Spleen (tissue), 11 donors: Measurements from ENCODE around the gene CRACDL. TPM values are rescaled to one million over a fixed set of nuclear protein-coding genes. Genes with fewer than 3 reads are reported as not detected.

Experiments
- DNase-seq: peaks from one replicate; pipeline ENCODE4 v3.0.0-alpha.2; 2020
- H3K27ac ChIP-seq, 8 donors: fragments of 200-600 bp; sonication (generic) in 7 of 8; 1 replicate in 4 of 8; 2 replicates in 4 of 8; pipeline versions ENCODE4 v1.5.0 to v1.8.0; 2016 to 2021; ENCODE audit warnings: inconsistent platforms in 4 of 8, mild to moderate bottlenecking in 4 of 8, moderate library complexity in 1 of 8
- H3K27me3 ChIP-seq, 7 donors: fragments of 200-600 bp; sonication (generic) in 6 of 7; replicated peaks in 1 of 7; 1 replicate in 4 of 7; 2 replicates in 3 of 7; pipeline versions ENCODE4 v1.5.0 to v1.8.0; 2016 to 2021; ENCODE audit warnings: inconsistent platforms in 3 of 7, mild to moderate bottlenecking in 1 of 7
- H3K36me3 ChIP-seq, 6 donors: fragments of 200-600 bp; sonication (generic) in 5 of 6; 1 replicate in 4 of 6; 2 replicates in 2 of 6; pipeline versions ENCODE4 v1.5.0 to v1.8.0; 2016 to 2021; ENCODE audit warnings: inconsistent platforms in 2 of 6
- H3K4me1 ChIP-seq, 6 donors: fragments of 200-600 bp; sonication (generic) in 5 of 6; 1 replicate in 3 of 6; 2 replicates in 3 of 6; pipeline versions ENCODE4 v1.5.0 to v1.8.0; 2016 to 2021; ENCODE audit warnings: inconsistent platforms in 3 of 6
- H3K4me3 ChIP-seq, 8 donors: fragments of 200-600 bp; sonication (generic) in 7 of 8; 1 replicate in 4 of 8; 2 replicates in 4 of 8; pipeline versions ENCODE4 v1.5.0 to v1.8.0; 2016 to 2021; ENCODE audit warnings: inconsistent platforms in 4 of 8, mild to moderate bottlenecking in 4 of 8, moderate library complexity in 2 of 8
- H3K9me3 ChIP-seq, 8 donors: fragments of 200-600 bp; sonication (generic) in 7 of 8; 1 replicate in 4 of 8; 2 replicates in 4 of 8; pipeline versions ENCODE4 v1.5.0 to v1.8.0; 2016 to 2021; ENCODE audit warnings: inconsistent platforms in 4 of 8
- CTCF ChIP-seq, 11 experiments: fragments of 200-600 bp in 7 of 11; fragments of 450-650 bp in 4 of 11; sonication (generic) in 4 of 11; IDR thresholded peaks in 8 of 11; conservative IDR thresholded peaks in 3 of 11; 1 replicate in 7 of 11; 2 replicates in 4 of 11; pipeline versions ENCODE4 v1.4.0 to v1.8.0; 2016 to 2021; ENCODE audit warnings: antibody characterized with exemption in 11 of 11, inconsistent platforms in 4 of 11, mild to moderate bottlenecking in 1 of 11
- POLR2A ChIP-seq, 3 donors: fragments of 450-650 bp; IDR thresholded peaks; one replicate each; pipeline ENCODE4 v1.5.1; 2017; ENCODE audit warnings: antibody characterized with exemption in 3 of 3, mild to moderate bottlenecking in 1 of 3
- POLR2AphosphoS5 ChIP-seq, 3 donors: sonication (generic); formaldehyde crosslinking; IDR thresholded peaks; one replicate each; pipeline ENCODE4 v1.5.1; 2017; ENCODE audit warnings: antibody characterized with exemption in 3 of 3
- WGBS, 5 donors: extraction: QIAGEN DNeasy Blood & Tissue Kit in 3 of 5; methylation state at CpG; one replicate each; pipeline versions ENCODE4 v1.1.5 to v1.1.7; 2013 to 2018; 5-methylcytosine and 5-hydroxymethylcytosine counted together
- intact Hi-C: fragments of 100-400 bp; cut with DNase I; formaldehyde crosslinking; loops from one replicate; pipeline ENCODE4 v1.15.0; 2023; ENCODE audit warnings: low total_unique reads
- polyA plus RNA-seq, 3 donors: library from polyadenylated mRNA; stranded (reverse); fragments of 200-250 nt; gene quantifications; one replicate each; pipeline ENCODE4 v1.2.1, GENCODE V29; 2013
- total RNA-seq, 7 donors: library from RNA; depleted of rRNA in 3 of 7; stranded (reverse); fragments of >200 nt in 3 of 7; fragmentation: NEBNext Ultra II Directional in 4 of 7; extraction: Animal tissue kit (Norgen Biotek cat#: 25700) in 4 of 7; gene quantifications; one replicate each; pipeline versions ENCODE4 v1.1.0 to v1.2.1, GENCODE V29; 2016 to 2021
- donor health status: healthy with polysubstance abuse.
- donor health status: DM: no; HTN: no; CAD: no; lungs with moderate emphysema.
- donor health status: DM: no; HTN: no; CAD: no.
- donor health status: Bipolar disorder and iron deficiency.
- donor health status: healthy.
- donor health status: DM: no; HTN: no; CAD: no.
- donor health status: DM: yes; HTN: yes; CAD: no.

The CRACDL gene
- total and polyA plus RNA-seq, 10 donors: 0.52 to 5.1 (median 1.4) TPM

- H3K4me1 ChIP-seq: peaks cover 0 to 53% (median 23%) of the 10 kb centered on the region in 6 donors
- H3K9me3 ChIP-seq: no peaks in the 10 kb centered on the region
- DNase-seq: no peak
- TF ChIP-seq CTCF (IDR thresholded peaks at IDR 0.05 in 8 of 11, conservative IDR thresholded peaks at IDR 0.05 in 3 of 11) (no peak), POLR2A (IDR thresholded peaks at IDR 0.05) (no peak), POLR2AphosphoS5 (IDR thresholded peaks at IDR 0.05) (no peak)
- WGBS, 5 donors: 56 to 75% (median 61%) methylated on average over 6 of the region's 6 CpGs
- no peak overlapping the region for H3K4me3 ChIP-seq
- peak overlapping the region in 2 of 8 donors; percentile 59 to 62 for H3K27ac ChIP-seq
- intact Hi-C loops: loop anchor here (10.0 kb wide), 1 partner anchor 415 kb away; no protein-coding TSS in a partner anchor
- H3K27me3 ChIP-seq: no peaks in the 10 kb centered on the region
- no peaks in the 10 kb centered on the region for H3K36me3 ChIP-seq
Measured at GRCh38 chr2:98829581-98830270, 106.3 kb downstream of the CRACDL start.

GRCh38 chr2:98828793-98829371 lies 107.1 kb downstream of the CRACDL start:
- 45 to 58% (median 47%) methylated on average over 5 of the region's 5 CpGs for WGBS, 5 donors
- peak; percentile 57 for DNase-seq
- peak overlapping the region in 3 of 8 donors; percentile 33 to 62 (median 59) for H3K27ac ChIP-seq

GRCh38 chr2:98828369-98828744 lies 107.7 kb downstream of the CRACDL start:
- peaks cover 0 to 3% (median 0%) of the 10 kb centered on the region in 7 donors for H3K27me3 ChIP-seq
- H3K4me3 ChIP-seq: no peak overlapping the region
- no peaks in the 10 kb centered on the region for H3K36me3 ChIP-seq
- 84 to 92% (median 86%) methylated on average over 7 of the region's 7 CpGs for WGBS, 5 donors
- H3K4me1 ChIP-seq: peaks cover 0 to 57% (median 27%) of the 10 kb centered on the region in 6 donors
- H3K27ac ChIP-seq: peak overlapping the region in 3 of 8 donors; percentile 33 to 62 (median 59)
- DNase-seq: no peak
- no peaks in the 10 kb centered on the region for H3K9me3 ChIP-seq
- TF ChIP-seq POLR2A (IDR thresholded peaks at IDR 0.05) (no peak), POLR2AphosphoS5 (IDR thresholded peaks at IDR 0.05) (no peak), CTCF (IDR thresholded peaks at IDR 0.05 in 8 of 11, conservative IDR thresholded peaks at IDR 0.05 in 3 of 11) (no peak)
- intact Hi-C loops: no loop called here

More at GRCh38 chr2:98828793-98829371, 107.1 kb downstream of the CRACDL start:
- H3K4me1 ChIP-seq: peaks cover 0 to 57% (median 29%) of the 10 kb centered on the region in 6 donors
- no peaks in the 10 kb centered on the region for H3K27me3 ChIP-seq
- intact Hi-C loops: no loop called here
- H3K4me3 ChIP-seq: no peak overlapping the region
- H3K36me3 ChIP-seq: no peaks in the 10 kb centered on the region
- TF ChIP-seq CTCF (IDR thresholded peaks at IDR 0.05 in 8 of 11, conservative IDR thresholded peaks at IDR 0.05 in 3 of 11) (no peak), POLR2A (IDR thresholded peaks at IDR 0.05) (no peak), POLR2AphosphoS5 (IDR thresholded peaks at IDR 0.05) (no peak)
- no peaks in the 10 kb centered on the region for H3K9me3 ChIP-seq
